ENCODE data around the gene ETF1. TPM values are rescaled to one million over a fixed set of nuclear protein-coding genes. Genes with fewer than 3 reads are reported as not detected.

The ETF1 gene
- polyA plus RNA-seq, 3 donors: 34.8 to 71.4 (median 61.6) TPM

DNA sequence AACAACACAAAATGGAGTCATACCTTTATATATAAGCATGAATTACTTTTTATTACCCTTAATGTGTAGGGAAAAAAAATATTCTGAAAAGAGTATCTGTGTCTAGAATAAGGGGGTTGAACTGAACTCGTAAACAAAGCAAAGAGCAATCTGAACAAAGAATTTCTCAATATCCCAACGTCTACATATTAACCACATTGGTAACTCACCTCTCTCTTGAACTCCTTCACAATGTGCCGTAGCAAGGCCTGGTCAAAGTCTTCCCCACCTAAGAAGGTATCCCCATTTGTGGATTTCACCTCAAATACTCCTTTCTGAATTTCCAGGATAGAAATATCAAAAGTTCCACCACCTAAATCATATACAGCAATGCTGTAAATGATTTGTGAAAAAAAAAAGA, 23.8 kb upstream of the ETF1 start:
- Histone ChIP-seq H3K79me2 (ENCODE audit: insufficient read depth, low read length) (peaks cover 46% of the 10 kb centered on the region), H4K20me1 (ENCODE audit: insufficient read depth, low read length) (peaks cover 75% of the 10 kb centered on the region), H3K9me3 (replicated peaks in 1 of 2; ENCODE audit: control insufficient read depth in 1 of 2, insufficient read depth in 1 of 2, low read length in 2 of 2) (no peaks in the 10 kb centered on the region), H3K4me3 (replicated peaks in 1 of 3; ENCODE audit: low read depth in 2 of 3, low read length in 3 of 3) (no peak overlapping the region), H3K4me1 (ENCODE audit: control insufficient read depth in 1 of 2, insufficient read depth in 2 of 2, low read length in 2 of 2) (no peaks in the 10 kb centered on the region), H3K9ac (ENCODE audit: insufficient read depth, low read length, poor library complexity, severe bottlenecking) (no peak overlapping the region), H2AFZ (ENCODE audit: insufficient read depth, low read depth, low read length, poor library complexity, severe bottlenecking) (no peak overlapping the region), H3K27me3 (ENCODE audit: control insufficient read depth in 2 of 2, insufficient read depth in 2 of 2, low read length in 2 of 2) (no peaks in the 10 kb centered on the region), H3K27ac (ENCODE audit: low read depth in 1 of 2, low read length in 2 of 2) (no peak overlapping the region), H3K4me2 (replicated peaks; ENCODE audit: extremely low read depth, low read length, poor library complexity, severe bottlenecking) (no peak overlapping the region), H3K36me3 (replicated peaks in 1 of 2; ENCODE audit: control insufficient read depth in 1 of 2, insufficient read depth in 2 of 2, low read length in 2 of 2) (peaks cover 88 to 99% of the 10 kb centered on the region in 2 donors)
- no peak for DNase-seq
- 75% methylated on average over 2 of the region's 3 CpGs for WGBS (ENCODE audit: insufficient coverage)
- peaks cover 79 to 95% of the 10 kb centered on the region in 2 donors for H3K36me3 Mint-ChIP-seq
- no peaks in the 10 kb centered on the region for H3K27me3 Mint-ChIP-seq (ENCODE audit: low read depth in 3 of 3)
- H3K27ac Mint-ChIP-seq: peak overlapping the region in 2 of 7 donors; percentile 12 to 22
- H3K4me3 Mint-ChIP-seq: no peak overlapping the region
- intact Hi-C loops (cut with micrococcal nuclease): no loop called here
- H3K9me3 Mint-ChIP-seq: no peaks in the 10 kb centered on the region
- no peaks in the 10 kb centered on the region for H3K4me1 Mint-ChIP-seq
- no peak for TF ChIP-seq CTCF (IDR thresholded peaks at IDR 0.05)

GRCh38 chr5:138565100-138565821, 22.2 kb upstream of the ETF1 start:
- Histone ChIP-seq H3K4me2 (replicated peaks; ENCODE audit: extremely low read depth, low read length, poor library complexity, severe bottlenecking) (no peak overlapping the region), H3K27me3 (ENCODE audit: control insufficient read depth in 2 of 2, insufficient read depth in 2 of 2, low read length in 2 of 2) (no peaks in the 10 kb centered on the region), H3K4me3 (replicated peaks in 1 of 3; ENCODE audit: low read depth in 2 of 3, low read length in 3 of 3) (no peak overlapping the region), H3K4me1 (ENCODE audit: control insufficient read depth in 1 of 2, insufficient read depth in 2 of 2, low read length in 2 of 2) (no peaks in the 10 kb centered on the region), H4K20me1 (ENCODE audit: insufficient read depth, low read length) (peaks cover 77% of the 10 kb centered on the region), H3K79me2 (ENCODE audit: insufficient read depth, low read length) (peaks cover 46% of the 10 kb centered on the region), H3K9ac (ENCODE audit: insufficient read depth, low read length, poor library complexity, severe bottlenecking) (no peak overlapping the region), H3K36me3 (replicated peaks in 1 of 2; ENCODE audit: control insufficient read depth in 1 of 2, insufficient read depth in 2 of 2, low read length in 2 of 2) (peaks cover 90 to 99% of the 10 kb centered on the region in 2 donors), H3K27ac (ENCODE audit: low read depth in 1 of 2, low read length in 2 of 2) (peak overlapping the region in 1 of 2 donors; percentile 36), H3K9me3 (replicated peaks in 1 of 2; ENCODE audit: control insufficient read depth in 1 of 2, insufficient read depth in 1 of 2, low read length in 2 of 2) (no peaks in the 10 kb centered on the region), H2AFZ (ENCODE audit: insufficient read depth, low read depth, low read length, poor library complexity, severe bottlenecking) (no peak overlapping the region)
- WGBS (ENCODE audit: insufficient coverage): 92% methylated on average over 3 of the region's 7 CpGs
- H3K27ac Mint-ChIP-seq: peak overlapping the region in 1 of 7 donors; percentile 22
- TF ChIP-seq CTCF (IDR thresholded peaks at IDR 0.05): no peak
- no peaks in the 10 kb centered on the region for H3K4me1 Mint-ChIP-seq
- intact Hi-C loops (cut with micrococcal nuclease): no loop called here
- no peaks in the 10 kb centered on the region for H3K9me3 Mint-ChIP-seq
- H3K36me3 Mint-ChIP-seq: peaks cover 83 to 95% of the 10 kb centered on the region in 2 donors
- no peaks in the 10 kb centered on the region for H3K27me3 Mint-ChIP-seq (ENCODE audit: low read depth in 3 of 3)
- H3K4me3 Mint-ChIP-seq: no peak overlapping the region
- DNase-seq: no peak
